ENCODE measurements around the gene PIERCE2.

DNA sequence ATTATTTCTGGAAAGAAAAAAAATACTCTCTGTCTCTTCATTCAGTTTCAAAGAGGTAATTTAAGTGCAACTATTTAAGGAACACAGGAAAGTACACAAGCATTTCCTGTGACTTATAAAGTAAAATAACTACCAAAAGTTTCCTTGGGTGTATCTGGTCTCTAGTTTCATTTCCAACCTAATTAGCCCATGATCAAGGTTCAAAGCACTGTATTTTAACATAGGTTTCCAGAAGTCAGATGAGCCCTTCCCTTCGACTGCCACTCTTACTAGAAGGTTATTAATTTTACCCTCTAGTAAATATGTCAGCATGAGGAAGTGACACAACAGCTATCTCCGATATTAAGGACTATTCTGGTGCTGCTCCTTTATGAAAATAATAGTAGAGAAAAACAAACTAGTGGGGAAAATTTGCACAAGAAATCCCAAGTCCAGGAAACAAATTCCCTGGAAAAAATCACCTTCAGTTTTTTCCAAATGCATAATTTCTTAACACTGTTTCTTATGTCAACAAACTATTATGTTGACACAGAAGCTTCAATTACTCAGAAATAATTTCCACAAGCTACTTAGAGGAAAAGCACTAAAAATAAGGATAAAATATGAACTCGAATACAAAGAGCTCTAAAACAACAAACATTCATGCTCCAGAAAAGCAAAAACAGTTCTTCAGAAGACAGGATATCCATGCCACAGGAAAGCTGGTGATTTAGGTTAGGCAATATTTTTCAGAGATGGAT lies 35.4 kb upstream of the PIERCE2 start:
- TF ChIP-seq POLR2AphosphoS5 (IDR thresholded peaks at IDR 0.05) (no peak), POLR2A (IDR thresholded peaks at IDR 0.05) (no peak)
- TF ChIP-seq, protein P1, sequence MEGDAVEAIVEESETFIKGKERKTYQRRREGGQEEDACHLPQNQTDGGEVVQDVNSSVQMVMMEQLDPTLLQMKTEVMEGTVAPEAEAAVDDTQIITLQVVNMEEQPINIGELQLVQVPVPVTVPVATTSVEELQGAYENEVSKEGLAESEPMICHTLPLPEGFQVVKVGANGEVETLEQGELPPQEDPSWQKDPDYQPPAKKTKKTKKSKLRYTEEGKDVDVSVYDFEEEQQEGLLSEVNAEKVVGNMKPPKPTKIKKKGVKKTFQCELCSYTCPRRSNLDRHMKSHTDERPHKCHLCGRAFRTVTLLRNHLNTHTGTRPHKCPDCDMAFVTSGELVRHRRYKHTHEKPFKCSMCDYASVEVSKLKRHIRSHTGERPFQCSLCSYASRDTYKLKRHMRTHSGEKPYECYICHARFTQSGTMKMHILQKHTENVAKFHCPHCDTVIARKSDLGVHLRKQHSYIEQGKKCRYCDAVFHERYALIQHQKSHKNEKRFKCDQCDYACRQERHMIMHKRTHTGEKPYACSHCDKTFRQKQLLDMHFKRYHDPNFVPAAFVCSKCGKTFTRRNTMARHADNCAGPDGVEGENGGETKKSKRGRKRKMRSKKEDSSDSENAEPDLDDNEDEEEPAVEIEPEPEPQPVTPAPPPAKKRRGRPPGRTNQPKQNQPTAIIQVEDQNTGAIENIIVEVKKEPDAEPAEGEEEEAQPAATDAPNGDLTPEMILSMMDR (IDR thresholded peaks at IDR 0.05): no peak

All from breast epithelium (tissue), 3 donors.